ENCODE data around the gene FN1.
A peak's percentile ranks its signal among the peaks of the same experiment; 100 is the strongest.

Gene FN1

DNA sequence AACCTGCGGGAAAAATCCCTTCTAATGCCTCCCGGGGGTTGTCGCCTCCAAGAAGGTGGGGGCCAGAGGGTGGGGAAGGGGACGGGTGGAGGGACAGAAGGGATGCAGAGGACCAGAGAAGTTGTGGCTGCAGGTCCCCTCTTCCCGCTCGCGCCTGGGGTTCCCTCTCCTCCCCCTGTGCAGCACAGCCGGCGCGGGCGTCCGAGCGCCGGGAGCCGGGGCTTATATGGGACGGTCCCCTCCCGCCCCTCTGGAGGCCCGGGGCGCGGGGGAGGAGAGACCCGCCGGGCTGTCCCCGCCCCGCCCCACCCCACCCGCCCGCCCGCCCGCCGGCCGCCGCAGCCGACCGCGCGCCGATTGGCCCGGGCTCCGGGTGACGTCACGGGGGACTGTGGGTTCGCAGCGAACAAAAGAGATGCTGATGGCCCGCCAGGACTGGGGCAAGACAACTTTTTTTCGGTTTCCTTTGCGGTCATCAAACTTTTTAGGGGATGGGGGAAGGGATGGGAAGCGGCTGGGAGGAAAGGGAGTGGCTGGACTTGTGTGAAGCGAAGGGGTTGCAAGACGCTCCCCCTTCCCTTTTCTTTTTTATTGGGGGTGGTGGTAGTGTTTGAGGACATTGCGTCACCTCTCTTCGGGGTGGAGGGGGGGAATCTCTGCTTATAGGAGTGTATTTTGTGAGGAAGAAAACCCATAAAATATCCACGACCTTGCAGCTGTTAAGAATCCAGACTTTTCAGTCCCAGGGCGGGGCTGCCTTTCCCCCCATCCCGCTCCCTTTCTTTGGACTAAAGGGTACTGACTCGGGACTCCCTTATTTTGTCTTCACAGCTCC is at the start of gene FN1:
Gene FN1 (minus strand): TSS at position 199 of the 835 bp plus-strand sequence. CDS start 266 bp downstream, outside the sequence.
- Histone ChIP-seq H3K9ac (ENCODE audit: low read depth in 1 of 2, low read length in 2 of 2) (peak within 1 kb of the TSS; percentile 58 to 64), H3K4me3 (ENCODE audit: low read depth in 1 of 2, low read length in 2 of 2) (peak within 1 kb of the TSS; percentile 60 to 65)

DNA sequence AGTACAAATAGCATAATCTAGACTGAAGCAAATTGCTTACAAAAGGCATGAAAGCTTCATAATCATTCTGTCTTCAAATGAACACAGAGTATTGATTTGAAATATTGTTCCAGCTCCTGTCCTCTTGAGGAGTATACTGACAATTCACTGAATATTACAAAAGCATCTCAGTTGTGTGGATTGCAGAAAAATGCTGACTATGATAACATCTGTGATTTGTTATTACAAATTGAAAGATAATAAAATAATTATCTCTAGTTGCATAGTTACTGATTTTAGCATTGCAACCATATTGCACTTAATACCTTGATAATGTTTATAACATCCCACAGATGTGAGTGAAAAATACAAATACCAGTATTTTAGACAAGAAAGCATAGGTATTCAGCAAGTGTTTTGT is 49.2 kb upstream of the FN1 start:
- Histone ChIP-seq H3K4me3 (ENCODE audit: low read depth in 1 of 2, low read length in 2 of 2) (no peak overlapping the region), H3K27ac (ENCODE audit: low read depth, low read length) (no peak overlapping the region), H3K36me3 (ENCODE audit: control insufficient read depth in 1 of 2, insufficient read depth in 2 of 2, low read length in 2 of 2) (no peaks in the 10 kb centered on the region), H3K4me1 (ENCODE audit: control insufficient read depth in 1 of 2, insufficient read depth in 2 of 2, low read length in 2 of 2) (no peaks in the 10 kb centered on the region), H3K27me3 (ENCODE audit: control insufficient read depth in 1 of 2, insufficient read depth in 2 of 2, low read length in 2 of 2) (no peaks in the 10 kb centered on the region), H3K9me3 (ENCODE audit: control insufficient read depth in 1 of 2, low read length in 2 of 2) (no peaks in the 10 kb centered on the region), H3K9ac (ENCODE audit: low read depth in 1 of 2, low read length in 2 of 2) (no peak overlapping the region)

More for the DNA sequence above, at the start of gene FN1:
- Histone ChIP-seq H3K9me3 (ENCODE audit: control insufficient read depth in 1 of 2, low read length in 2 of 2) (no peaks in the 10 kb centered on the region), H3K4me1 (ENCODE audit: control insufficient read depth in 1 of 2, insufficient read depth in 2 of 2, low read length in 2 of 2) (peaks cover 6 to 15% of the 10 kb centered on the region in 2 donors), H3K27ac (ENCODE audit: low read depth, low read length) (peak within 1 kb of the TSS; percentile 51), H3K27me3 (ENCODE audit: control insufficient read depth in 1 of 2, insufficient read depth in 2 of 2, low read length in 2 of 2) (peaks cover 37 to 48% of the 10 kb centered on the region in 2 donors), H3K36me3 (ENCODE audit: control insufficient read depth in 1 of 2, insufficient read depth in 2 of 2, low read length in 2 of 2) (no peaks in the 10 kb centered on the region)

GRCh38 chr2:215484570-215484969 is 48.7 kb upstream of the FN1 start:
- H3K4me3 ChIP-seq (ENCODE audit: low read depth in 1 of 2, low read length in 2 of 2): no peak overlapping the region
- no peaks in the 10 kb centered on the region for H3K9me3 ChIP-seq (ENCODE audit: control insufficient read depth in 1 of 2, low read length in 2 of 2)
- H3K4me1 ChIP-seq (ENCODE audit: control insufficient read depth in 1 of 2, insufficient read depth in 2 of 2, low read length in 2 of 2): no peaks in the 10 kb centered on the region
- no peak overlapping the region for H3K27ac ChIP-seq (ENCODE audit: low read depth, low read length)
- H3K36me3 ChIP-seq (ENCODE audit: control insufficient read depth in 1 of 2, insufficient read depth in 2 of 2, low read length in 2 of 2): no peaks in the 10 kb centered on the region
- no peak overlapping the region for H3K9ac ChIP-seq (ENCODE audit: low read depth in 1 of 2, low read length in 2 of 2)
- H3K27me3 ChIP-seq (ENCODE audit: control insufficient read depth in 1 of 2, insufficient read depth in 2 of 2, low read length in 2 of 2): no peaks in the 10 kb centered on the region

DNA sequence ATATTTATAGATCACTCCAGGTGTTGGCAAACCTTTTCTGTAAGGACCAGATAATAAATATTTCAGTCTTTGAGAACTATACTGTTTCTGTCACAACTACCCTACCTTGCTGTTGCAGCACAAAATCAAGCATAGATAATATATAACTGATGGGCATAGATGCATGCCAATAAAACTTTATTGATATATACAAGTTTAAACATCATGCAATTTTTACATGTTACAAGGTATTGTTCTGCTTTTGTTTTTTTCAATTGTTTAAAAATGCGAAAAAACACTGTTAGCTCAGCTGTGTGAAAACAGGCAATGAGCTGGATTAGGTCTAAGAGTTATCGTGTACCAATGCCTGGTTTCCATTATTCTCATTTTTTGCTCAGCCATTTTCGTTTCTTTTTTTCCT is 47.6 kb upstream of the FN1 start:
- H3K27ac ChIP-seq (ENCODE audit: low read depth, low read length): no peak overlapping the region
- H3K4me3 ChIP-seq (ENCODE audit: low read depth in 1 of 2, low read length in 2 of 2): no peak overlapping the region
- no peaks in the 10 kb centered on the region for H3K36me3 ChIP-seq (ENCODE audit: control insufficient read depth in 1 of 2, insufficient read depth in 2 of 2, low read length in 2 of 2)
- no peak overlapping the region for H3K9ac ChIP-seq (ENCODE audit: low read depth in 1 of 2, low read length in 2 of 2)
- no peaks in the 10 kb centered on the region for H3K27me3 ChIP-seq (ENCODE audit: control insufficient read depth in 1 of 2, insufficient read depth in 2 of 2, low read length in 2 of 2)
- no peaks in the 10 kb centered on the region for H3K4me1 ChIP-seq (ENCODE audit: control insufficient read depth in 1 of 2, insufficient read depth in 2 of 2, low read length in 2 of 2)
- H3K9me3 ChIP-seq (ENCODE audit: control insufficient read depth in 1 of 2, low read length in 2 of 2): no peaks in the 10 kb centered on the region

DNA sequence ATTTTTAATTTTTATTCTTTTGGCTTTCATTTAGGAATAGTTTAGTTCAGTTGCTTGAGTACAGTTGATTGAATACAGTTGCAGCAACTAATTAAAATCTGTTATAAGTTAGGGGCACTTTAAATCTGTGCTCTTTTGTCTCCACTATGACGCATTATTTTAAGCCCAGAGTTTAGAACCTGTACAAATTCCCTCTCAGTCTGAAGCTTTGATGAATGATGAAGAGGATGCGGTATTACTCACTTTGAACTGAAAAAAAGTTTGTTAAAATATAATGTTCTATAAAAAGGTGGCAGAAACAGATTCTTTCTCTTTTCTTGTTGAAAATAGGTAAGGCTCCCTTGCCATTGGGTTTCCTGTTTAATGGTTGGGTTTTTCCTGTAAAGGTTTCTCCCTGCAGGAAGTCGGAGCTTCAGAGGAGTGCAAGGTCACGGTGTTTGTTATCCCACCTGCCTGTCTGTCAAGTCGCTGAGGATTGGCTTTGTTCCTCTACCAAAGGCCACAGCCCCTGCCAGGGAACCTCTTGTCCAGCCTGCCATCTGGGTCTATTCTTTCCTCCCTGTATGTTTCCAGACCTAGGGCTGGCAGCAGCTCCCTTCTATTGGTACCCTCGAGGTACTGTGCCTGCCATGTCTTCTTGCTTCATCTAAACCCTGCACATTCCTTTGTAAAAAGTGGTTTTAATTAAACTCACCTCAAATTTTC is 43.8 kb upstream of the FN1 start:
- Histone ChIP-seq H3K4me1 (ENCODE audit: control insufficient read depth in 1 of 2, insufficient read depth in 2 of 2, low read length in 2 of 2) (no peaks in the 10 kb centered on the region), H3K27me3 (ENCODE audit: control insufficient read depth in 1 of 2, insufficient read depth in 2 of 2, low read length in 2 of 2) (no peaks in the 10 kb centered on the region), H3K27ac (ENCODE audit: low read depth, low read length) (no peak overlapping the region), H3K9ac (ENCODE audit: low read depth in 1 of 2, low read length in 2 of 2) (no peak overlapping the region), H3K36me3 (ENCODE audit: control insufficient read depth in 1 of 2, insufficient read depth in 2 of 2, low read length in 2 of 2) (no peaks in the 10 kb centered on the region), H3K9me3 (ENCODE audit: control insufficient read depth in 1 of 2, low read length in 2 of 2) (no peaks in the 10 kb centered on the region), H3K4me3 (ENCODE audit: low read depth in 1 of 2, low read length in 2 of 2) (no peak overlapping the region)

DNA sequence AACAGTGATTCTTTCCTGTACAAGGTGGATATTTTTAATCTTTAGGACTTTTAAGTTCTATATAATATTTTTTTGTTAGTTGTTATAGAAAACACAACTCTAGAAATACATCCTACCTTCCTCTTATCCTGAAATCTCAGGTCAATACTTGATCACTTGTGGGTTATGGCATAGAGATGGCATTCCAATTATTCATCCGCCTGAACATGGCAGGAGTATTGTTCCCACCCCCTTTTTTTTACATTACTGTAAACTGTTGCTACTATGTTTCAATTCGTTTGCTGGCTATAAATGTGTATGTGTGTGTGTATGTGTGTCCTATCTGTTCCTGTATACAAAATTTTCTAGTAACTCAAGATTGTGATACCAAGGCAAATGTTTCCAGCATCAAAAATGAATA is 43.3 kb upstream of the FN1 start:
- H3K27me3 ChIP-seq (ENCODE audit: control insufficient read depth in 1 of 2, insufficient read depth in 2 of 2, low read length in 2 of 2): no peaks in the 10 kb centered on the region
- H3K9me3 ChIP-seq (ENCODE audit: control insufficient read depth in 1 of 2, low read length in 2 of 2): no peaks in the 10 kb centered on the region
- no peaks in the 10 kb centered on the region for H3K4me1 ChIP-seq (ENCODE audit: control insufficient read depth in 1 of 2, insufficient read depth in 2 of 2, low read length in 2 of 2)
- H3K4me3 ChIP-seq (ENCODE audit: low read depth in 1 of 2, low read length in 2 of 2): no peak overlapping the region
- H3K36me3 ChIP-seq (ENCODE audit: control insufficient read depth in 1 of 2, insufficient read depth in 2 of 2, low read length in 2 of 2): no peaks in the 10 kb centered on the region
- no peak overlapping the region for H3K27ac ChIP-seq (ENCODE audit: low read depth, low read length)
- no peak overlapping the region for H3K9ac ChIP-seq (ENCODE audit: low read depth in 1 of 2, low read length in 2 of 2)

GRCh38 chr2:215476424-215476823 is 40.6 kb upstream of the FN1 start:
- Histone ChIP-seq H3K9ac (ENCODE audit: low read depth in 1 of 2, low read length in 2 of 2) (no peak overlapping the region), H3K36me3 (ENCODE audit: control insufficient read depth in 1 of 2, insufficient read depth in 2 of 2, low read length in 2 of 2) (no peaks in the 10 kb centered on the region), H3K4me3 (ENCODE audit: low read depth in 1 of 2, low read length in 2 of 2) (no peak overlapping the region), H3K27me3 (ENCODE audit: control insufficient read depth in 1 of 2, insufficient read depth in 2 of 2, low read length in 2 of 2) (no peaks in the 10 kb centered on the region), H3K27ac (ENCODE audit: low read depth, low read length) (no peak overlapping the region), H3K9me3 (ENCODE audit: control insufficient read depth in 1 of 2, low read length in 2 of 2) (no peaks in the 10 kb centered on the region), H3K4me1 (ENCODE audit: control insufficient read depth in 1 of 2, insufficient read depth in 2 of 2, low read length in 2 of 2) (no peaks in the 10 kb centered on the region)

GRCh38 chr2:215466097-215466909 is 30.4 kb upstream of the FN1 start:
- H3K9ac ChIP-seq (ENCODE audit: low read depth in 1 of 2, low read length in 2 of 2): no peak overlapping the region
- H3K36me3 ChIP-seq (ENCODE audit: control insufficient read depth in 1 of 2, insufficient read depth in 2 of 2, low read length in 2 of 2): no peaks in the 10 kb centered on the region
- H3K9me3 ChIP-seq (ENCODE audit: control insufficient read depth in 1 of 2, low read length in 2 of 2): no peaks in the 10 kb centered on the region
- H3K27me3 ChIP-seq (ENCODE audit: control insufficient read depth in 1 of 2, insufficient read depth in 2 of 2, low read length in 2 of 2): no peaks in the 10 kb centered on the region
- H3K27ac ChIP-seq (ENCODE audit: low read depth, low read length): no peak overlapping the region
- H3K4me3 ChIP-seq (ENCODE audit: low read depth in 1 of 2, low read length in 2 of 2): no peak overlapping the region
- no peaks in the 10 kb centered on the region for H3K4me1 ChIP-seq (ENCODE audit: control insufficient read depth in 1 of 2, insufficient read depth in 2 of 2, low read length in 2 of 2)

DNA sequence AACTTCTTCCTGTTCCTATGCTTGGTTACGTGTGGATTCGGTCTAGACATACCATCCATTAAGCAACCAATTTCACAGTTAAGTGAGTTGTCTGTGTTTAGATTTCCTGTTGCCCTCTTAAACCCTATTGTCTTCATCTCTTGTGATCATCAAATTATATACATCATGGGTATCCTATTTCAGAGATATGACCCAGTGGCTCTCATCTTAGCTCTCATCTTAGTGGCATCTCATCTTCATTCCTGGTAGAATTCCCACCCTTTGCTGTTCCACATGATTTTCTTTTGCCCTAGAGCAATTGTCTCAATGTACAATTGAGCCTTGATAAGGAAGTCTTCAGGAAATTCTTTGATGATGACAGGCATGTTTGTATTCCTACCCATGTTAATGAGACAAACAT is 29.4 kb upstream of the FN1 start:
- no peaks in the 10 kb centered on the region for H3K27me3 ChIP-seq (ENCODE audit: control insufficient read depth in 1 of 2, insufficient read depth in 2 of 2, low read length in 2 of 2)
- H3K9ac ChIP-seq (ENCODE audit: low read depth in 1 of 2, low read length in 2 of 2): no peak overlapping the region
- H3K36me3 ChIP-seq (ENCODE audit: control insufficient read depth in 1 of 2, insufficient read depth in 2 of 2, low read length in 2 of 2): no peaks in the 10 kb centered on the region
- H3K4me3 ChIP-seq (ENCODE audit: low read depth in 1 of 2, low read length in 2 of 2): no peak overlapping the region
- no peaks in the 10 kb centered on the region for H3K4me1 ChIP-seq (ENCODE audit: control insufficient read depth in 1 of 2, insufficient read depth in 2 of 2, low read length in 2 of 2)
- no peaks in the 10 kb centered on the region for H3K9me3 ChIP-seq (ENCODE audit: control insufficient read depth in 1 of 2, low read length in 2 of 2)
- H3K27ac ChIP-seq (ENCODE audit: low read depth, low read length): no peak overlapping the region
